Skin epidermis (tissue), 12 donors: Measurements from ENCODE around the gene PPP1R3C.
A peak's percentile ranks its signal among the peaks of the same experiment; 100 is the strongest.

Experiments used
- H3K27ac ChIP-seq, 21 experiments: fragments of 200-600 bp; sonication (generic) in 11 of 21; one replicate each; pipeline ENCODE4 v1.5.0; 2020; ENCODE audit warnings: mild to moderate bottlenecking in 3 of 21, inconsistent platforms in 2 of 21, moderate library complexity in 2 of 21
- H3K4me3 ChIP-seq, 7 experiments: fragments of 200-600 bp; sonication (generic) in 2 of 7; one replicate each; pipeline ENCODE4 v1.5.0; 2020; ENCODE audit warnings: inconsistent platforms in 2 of 7, mild to moderate bottlenecking in 2 of 7, moderate library complexity in 1 of 7

PPP1R3C gene

GRCh38 chr10:91587710-91588638, 44.9 kb downstream of the PPP1R3C start:
- Histone ChIP-seq H3K27ac (peak overlapping the region in 6 of 21 experiments; percentile 15 to 86 (median 68)), H3K4me3 (no peak overlapping the region)

- Histone ChIP-seq H3K4me3 (no peak overlapping the region), H3K27ac (no peak overlapping the region)
Measured at GRCh38 chr10:91582153-91582554, 50.7 kb downstream of the PPP1R3C start.

DNA sequence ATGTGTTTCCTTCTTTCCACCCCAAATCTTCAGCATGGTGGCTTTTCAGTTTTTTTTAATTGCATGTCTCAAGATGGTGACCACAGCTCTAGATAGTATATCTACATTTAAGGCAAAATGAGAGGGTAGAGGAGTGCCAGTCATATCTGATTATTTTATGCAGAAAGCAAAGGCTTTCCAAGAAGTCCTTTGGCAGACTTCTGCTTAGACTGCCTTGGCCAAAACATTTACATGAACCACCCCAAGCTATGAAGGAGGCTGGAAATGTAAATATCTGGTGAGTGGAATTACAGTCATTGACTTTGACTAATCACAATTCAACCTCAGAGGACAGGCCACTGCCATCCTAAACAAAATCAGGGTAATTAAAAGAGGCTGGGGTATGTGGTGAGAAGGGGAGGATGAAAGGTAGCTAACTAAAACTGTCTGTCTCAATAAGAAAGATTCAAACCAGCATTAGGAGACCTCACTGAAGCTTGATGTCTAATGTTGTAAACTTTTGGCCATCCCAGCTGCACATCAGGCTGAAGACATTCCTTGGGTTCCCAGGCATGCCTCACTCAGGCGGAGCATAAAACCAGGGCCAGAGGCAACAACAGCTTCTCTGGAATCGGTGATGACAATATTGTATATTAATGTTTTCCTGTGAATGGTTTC, 53.4 kb downstream of the PPP1R3C start:
- H3K27ac ChIP-seq, result peak overlapping the region in 1 of 21 experiments; percentile 38
- H3K4me3 ChIP-seq, result no peak overlapping the region
